GM21526 (cell line): ENCODE results near the gene RBP3.
"Not testable (repeated sequence)": the region's sequence is repeated elsewhere in the genome, so short reads cannot be mapped to it uniquely, and the experiment has no call there.

ENCODE experiments used
- ATAC-seq: cut with Tn5 transposase; IDR thresholded peaks from one replicate; pipeline ENCODE4 v1.9.1; 2021; ENCODE audit warnings: moderate library complexity; ENCODE audit not compliant: unreplicated experiment, low FRiP score

The RBP3 gene

GRCh38 chr10:47370015-47370767 lies 22.0 kb downstream of the RBP3 start:
- ATAC-seq, result no peak

DNA sequence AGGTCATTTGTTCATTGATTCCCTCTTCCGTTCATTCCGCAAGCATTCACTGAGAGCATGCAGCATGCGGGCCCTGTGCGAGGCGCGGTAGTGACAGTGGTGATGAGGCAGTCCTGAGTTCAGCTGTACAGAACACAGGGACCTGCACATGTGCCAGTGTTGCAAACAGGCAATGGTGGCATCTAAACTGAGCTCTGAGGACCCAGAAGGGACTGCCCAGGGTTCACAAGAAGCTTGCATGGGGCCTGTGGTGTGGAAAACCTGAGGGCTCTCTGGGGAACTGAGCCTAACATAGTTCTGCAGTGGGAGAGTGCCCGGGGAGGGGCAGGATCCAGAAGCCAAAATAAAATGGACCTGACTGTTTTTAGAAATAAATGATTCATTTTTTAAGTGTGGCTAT lies 22.7 kb downstream of the RBP3 start:
- ATAC-seq, result no peak

DNA sequence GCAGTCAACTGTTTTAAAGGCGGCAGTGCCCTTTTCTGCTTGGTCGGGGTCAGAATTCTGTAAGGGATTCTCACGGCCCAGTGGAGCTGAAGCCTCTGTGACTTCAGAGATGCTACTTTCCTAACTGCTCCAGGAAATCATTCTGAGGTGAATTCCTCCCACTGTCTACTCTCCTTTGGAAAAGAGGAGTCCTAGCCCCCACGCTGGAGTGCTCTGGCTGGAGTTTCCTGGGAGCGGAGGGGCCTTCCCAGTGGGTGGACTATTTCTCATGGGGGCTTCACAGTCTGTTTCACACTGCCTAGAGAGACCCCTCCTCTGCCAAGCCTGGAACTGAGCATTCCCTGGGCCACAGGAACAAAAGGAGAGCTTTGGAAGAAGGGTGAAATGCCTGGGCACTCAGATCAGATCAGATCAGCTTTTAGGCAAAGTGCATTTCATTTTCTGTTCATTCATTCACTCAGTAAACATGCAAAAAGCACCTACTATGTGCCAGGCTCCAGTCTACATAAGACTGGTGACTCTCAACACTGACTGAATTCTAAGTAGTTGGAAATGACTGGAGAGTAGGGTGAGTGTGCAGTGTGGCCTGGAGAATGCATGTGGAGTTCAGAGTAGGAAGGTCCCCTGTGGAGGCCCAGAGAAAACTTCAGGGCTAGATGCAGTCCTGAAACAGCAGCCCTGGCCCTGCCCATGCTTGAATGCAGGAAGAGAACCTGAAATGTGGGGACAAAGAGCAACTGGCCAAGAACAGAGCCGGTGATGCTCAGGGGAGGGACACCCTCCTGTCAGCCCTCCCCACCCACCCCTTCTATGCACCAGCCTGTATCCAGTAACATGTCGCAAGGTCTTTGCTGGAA lies 23.7 kb downstream of the RBP3 start:
- ATAC-seq, result no peak

DNA sequence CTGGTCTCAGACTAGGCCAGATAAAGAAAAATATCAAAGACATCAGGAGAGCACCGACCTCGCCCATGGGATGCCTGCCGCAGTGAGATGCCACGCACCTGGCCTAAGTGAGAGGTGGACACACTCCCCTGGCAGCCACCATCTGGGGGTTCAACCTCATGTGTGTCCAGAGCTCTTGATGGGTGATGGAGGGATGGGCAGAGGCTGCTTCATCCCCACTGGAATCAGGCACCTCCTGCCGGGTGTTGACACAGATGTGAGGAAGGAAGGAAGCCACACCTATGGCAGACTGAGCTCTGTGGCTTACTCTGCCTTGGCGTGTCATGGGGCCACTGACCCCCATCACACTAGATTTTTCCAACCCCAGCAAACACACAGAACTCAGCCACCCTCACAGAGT lies 24.6 kb downstream of the RBP3 start:
- ATAC-seq, result no peak

DNA sequence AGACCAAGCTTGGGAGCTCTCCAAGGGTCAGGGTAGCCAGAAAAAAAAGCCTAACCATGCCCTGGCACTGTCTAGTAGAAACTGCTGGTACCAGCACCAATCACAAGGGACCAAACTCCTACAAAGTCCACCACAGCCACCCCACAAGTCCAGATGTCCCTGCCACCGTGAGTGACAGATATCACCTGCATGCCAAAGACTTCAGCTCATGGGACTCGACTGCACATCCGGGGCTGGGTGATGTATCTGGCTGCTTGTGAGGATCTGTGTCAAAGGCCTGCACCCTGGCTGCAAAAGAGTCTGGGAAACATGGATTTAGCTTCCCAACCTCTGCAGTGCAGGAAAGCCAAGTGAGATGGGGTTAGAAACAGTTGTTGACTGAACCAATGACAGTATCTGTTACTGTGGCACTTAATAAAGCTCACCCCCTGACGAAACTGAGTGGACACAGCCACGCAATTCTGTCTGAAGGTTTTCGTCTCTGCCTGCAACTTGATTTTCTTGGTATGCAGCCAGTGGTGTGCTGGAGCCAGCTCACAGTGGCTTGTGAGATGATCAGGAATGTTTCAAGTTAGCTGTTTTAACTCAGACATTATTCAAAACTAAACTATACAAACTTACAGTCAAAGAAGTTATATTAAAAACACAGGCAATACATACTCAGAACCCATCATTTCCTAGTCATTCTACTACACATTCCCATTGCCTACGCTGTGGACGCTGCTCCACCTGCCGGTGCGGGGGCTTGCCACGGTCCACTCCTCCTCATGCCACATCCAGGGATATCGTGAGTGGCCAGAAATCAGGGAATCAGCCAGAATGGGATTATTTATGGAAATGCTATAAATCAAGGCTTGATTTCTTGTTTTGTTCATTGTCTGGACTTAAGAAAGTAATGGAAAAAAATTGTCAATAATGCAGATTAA lies 26.7 kb downstream of the RBP3 start:
- ATAC-seq, result no peak

DNA sequence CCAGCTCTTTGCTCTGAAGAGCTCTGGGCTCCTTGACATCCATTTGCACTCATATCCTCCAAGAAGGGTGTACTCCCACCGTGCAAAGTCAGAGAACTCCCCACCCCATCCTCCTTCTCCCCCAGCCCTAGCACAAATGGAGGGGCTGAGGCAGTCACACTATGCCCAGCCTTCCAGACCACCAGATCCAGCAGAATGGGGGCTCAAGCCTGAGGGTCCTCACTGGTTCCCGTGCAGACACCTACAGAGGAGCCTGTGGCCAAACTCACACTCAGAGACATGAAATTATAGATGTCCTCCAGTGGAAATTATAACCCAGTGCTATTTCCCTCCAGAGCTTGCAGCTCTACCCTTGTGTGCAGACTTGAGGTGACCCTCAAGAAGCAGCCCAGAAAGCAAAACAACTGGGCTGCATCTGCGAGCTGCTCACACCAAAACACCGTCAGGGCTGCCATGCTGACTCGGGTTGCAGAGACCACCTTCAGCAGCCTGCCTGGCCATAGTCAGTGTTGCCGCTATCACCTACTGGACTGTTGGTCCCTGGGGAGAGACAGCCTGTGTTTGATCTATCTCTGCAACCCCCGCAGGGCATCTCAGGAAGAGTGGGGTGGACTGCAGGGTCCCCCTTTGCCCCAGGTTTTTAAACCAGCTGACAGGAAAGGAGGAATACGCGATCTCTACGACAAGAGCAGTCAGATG lies 28.5 kb downstream of the RBP3 start:
- ATAC-seq, result no peak

DNA sequence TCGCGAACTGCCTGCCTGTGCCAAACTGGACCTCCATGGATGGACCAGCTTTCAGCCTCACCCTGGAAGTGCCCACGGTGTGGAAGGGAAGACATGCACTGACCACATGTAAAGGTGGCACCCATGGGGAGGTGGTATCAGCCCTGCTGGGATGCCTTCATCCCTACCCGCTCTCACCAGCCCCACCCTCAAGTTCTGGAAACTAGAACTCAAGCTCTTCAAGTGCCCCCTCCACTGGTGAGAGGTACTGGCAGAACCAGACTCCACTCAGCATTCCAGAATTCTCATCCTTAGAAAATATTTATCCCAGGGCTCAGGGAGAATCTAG lies 30.0 kb downstream of the RBP3 start:
- ATAC-seq, result no peak

DNA sequence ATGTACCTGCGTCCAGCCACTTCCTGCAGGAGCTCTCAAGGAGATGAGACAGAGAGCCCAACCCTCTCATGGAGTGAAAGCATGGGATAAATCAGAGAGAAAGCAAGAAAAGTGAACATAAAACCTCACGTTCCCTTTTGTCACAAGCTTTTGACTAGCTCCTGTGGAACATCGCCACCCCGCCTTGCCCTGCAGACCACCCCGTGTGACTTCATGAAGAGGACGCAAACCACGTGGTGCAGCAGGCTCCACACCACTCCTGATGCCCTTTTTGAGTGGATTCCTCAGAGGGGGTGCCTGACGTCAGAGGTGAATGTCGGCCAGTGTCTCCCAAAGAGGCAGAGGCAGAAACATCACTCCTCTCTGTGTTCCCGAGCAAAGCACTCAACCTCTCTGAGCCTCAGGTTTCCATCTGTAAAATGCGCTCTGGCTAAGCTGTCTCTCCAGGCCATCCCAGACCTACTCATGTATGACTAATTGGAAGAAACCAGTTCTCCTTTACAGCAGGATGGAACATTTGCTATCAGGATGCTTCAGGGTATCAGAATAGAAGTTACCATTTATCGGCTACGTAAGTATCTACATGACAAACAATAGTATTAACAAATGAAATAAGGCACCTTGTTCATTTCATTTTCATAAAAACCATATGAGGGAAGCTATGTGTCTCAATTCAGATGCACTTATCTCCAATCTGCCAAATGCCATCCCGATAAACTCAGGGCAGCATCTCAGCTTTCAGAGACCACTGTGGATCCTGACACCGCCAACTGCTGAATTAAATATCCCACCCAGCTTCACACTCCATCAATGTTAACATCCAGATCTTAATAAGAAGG lies 30.7 kb downstream of the RBP3 start:
- no peak for ATAC-seq

DNA sequence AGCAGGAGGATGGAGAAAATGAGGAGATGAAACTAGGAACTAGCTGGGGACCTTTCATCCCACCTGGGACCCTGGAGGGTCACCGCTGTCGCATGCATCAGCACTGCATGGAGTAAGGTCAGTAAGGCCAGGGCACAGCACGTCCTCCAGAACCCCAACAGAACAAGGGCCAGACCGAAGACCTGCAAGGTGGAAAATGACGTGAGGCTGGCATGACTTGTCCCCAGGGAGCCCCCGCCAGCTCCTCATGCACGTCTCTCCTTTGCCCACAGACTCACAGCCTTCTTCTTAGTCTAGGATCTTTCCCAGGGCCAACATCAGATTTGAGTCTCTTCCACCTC lies 31.3 kb downstream of the RBP3 start:
- ATAC-seq, result no peak

DNA sequence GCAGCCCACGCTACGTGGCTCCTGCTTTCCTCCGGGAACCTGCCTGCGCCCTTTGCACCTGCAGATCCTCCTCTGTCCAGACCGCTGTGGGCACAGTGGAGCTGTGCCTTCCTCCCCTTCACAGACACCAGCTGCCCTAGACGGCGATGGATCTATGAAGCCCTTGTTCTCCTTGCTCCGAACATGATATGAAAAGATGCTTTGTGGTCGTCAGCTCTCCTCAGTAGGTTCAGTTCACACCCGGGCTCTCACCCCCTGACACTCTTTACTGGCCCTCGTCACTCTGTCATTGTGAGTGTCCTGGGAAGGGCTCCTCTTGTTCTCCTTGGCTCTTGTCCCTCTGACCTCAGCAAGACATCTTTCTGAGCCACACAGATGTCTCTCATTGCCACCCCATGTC lies 31.7 kb downstream of the RBP3 start:
- ATAC-seq, result no peak

DNA sequence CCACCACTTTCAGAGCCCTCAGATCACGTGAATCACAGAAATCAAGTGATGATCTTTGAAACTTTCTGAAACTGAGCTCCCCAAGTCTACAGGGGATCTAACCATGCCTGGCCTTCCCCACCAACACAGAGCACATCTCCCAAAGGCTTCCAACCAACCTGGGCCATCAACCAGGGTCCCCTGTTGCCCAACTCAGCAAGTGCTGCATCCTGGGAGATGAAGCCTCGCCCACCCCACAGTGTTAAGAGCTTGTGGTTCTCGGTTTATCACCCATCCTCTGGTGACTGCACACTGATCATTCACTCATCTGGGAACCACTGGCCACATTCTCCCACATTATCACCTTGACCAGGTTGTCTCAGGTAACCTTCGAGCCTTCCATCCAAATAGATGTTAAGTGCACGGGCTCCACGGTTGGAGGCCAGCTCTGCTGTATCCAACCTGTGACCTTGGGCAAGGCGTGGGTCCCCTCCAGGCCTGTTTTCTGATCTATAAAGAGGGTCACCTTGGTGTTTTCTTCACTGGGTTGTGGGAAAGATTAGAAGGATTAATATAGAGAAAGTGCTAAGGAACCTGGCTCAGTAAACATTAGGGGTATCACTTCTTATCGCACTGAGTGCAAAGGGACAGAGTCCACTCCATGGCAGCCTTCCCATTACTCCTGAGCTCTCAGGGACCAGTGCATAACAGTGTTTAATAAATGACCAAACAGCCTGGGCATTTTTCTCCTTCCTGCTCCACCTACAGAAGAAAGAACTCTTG lies 32.4 kb downstream of the RBP3 start:
- ATAC-seq, result no peak

DNA sequence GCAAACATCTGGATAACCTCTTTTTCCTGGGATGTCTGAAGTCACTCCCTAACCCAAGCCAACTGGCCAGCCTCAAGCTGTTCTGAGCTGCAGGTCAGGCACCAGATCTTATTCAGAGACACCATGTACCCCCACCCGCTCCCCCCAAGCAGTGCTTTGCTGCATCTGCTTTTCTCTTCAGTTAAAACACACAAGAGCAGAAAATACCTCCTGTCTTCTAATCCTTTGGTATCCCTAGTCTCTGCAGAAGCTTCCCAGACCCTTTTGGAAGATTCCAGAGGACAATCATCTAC lies 32.9 kb downstream of the RBP3 start:
- no peak for ATAC-seq

- no peak for ATAC-seq
Observed at GRCh38 chr10:47381427-47382379, 33.5 kb downstream of the RBP3 start.

GRCh38 chr10:47383261-47384147 lies 35.3 kb downstream of the RBP3 start:
- no peak for ATAC-seq

DNA sequence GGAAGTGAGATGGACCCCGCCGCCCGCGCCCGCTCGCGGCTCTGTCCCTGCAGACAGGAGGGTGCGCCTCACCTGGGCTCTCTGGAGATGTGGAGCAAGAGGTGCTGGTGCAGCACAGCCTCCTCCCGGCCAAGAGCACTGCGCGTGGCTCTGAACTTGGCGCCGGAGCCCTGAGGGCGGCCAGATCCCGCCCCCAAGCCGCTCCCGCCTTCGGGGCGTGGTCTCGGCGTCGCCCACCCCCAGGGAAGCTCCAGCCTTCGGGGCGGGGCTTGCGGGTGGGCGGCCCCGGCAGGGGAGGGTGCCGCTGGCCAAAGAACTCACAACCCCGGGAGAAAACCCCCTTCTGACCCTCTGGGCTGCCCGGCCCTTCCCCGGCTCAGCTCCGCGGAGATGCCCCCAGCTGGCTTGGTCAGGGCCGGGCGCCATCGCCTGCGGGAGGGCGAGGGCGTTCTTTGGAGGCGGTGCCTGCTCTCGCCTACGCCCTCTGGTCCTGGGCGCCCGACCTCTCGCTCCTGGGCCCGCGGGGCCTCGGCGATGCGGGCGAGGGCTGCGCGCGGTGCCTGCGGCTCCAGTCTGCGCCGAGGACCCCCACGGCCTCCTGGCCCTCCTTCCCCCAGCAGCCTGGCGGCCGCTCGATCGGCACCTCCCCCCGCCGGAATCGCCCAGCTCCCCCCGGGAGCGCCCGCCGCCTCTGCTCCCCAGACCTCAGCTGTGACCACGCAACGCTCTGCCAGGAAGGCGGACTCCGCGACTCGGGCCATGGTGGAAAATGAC lies 36.2 kb downstream of the RBP3 start, which contains the start of gene ZNF488:
Gene ZNF488, minus strand, starts transcription at position 146 of the 774 bp plus-strand sequence. CDS start 15,464 bp downstream, outside the sequence.
- peak; percentile 98 for ATAC-seq

- not testable (repeated sequence) for ATAC-seq
Observed at GRCh38 chr10:47386104-47386503, 37.9 kb downstream of the RBP3 start.
